ENCODE measurements around the gene KRT3. TPM values are rescaled to one million over a fixed set of nuclear protein-coding genes. Genes with fewer than 3 reads are reported as not detected.

KRT3 gene
- total RNA-seq, 1 donor from 2014 or later, result under 0.01 TPM

DNA sequence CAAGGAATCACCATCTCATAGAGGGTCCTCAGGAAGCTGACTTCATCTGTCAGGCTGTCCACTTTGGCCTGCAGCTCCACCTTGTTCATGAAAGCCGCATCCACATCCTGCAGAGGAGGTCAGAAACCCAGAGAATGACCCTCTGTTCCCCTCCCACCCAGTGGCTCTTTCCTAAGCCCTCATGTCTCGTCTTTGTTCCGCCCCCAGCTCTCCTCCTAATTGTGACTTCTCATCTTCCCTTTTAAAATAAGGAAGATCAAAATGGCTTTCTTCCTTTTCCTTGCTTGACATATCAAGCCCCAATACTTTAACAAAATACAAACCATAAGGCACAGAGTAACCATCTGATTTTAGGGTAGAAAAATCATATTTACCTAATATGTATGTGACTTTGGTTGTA lies 23.1 kb downstream of the KRT3 start:
- DNase-seq (ENCODE audit: low read depth) (no peak), FAIRE-seq (no peak)
- H3K4me3 ChIP-seq (ENCODE audit: low read depth, low read length), result no peak overlapping the region
- TF ChIP-seq, protein P1, sequence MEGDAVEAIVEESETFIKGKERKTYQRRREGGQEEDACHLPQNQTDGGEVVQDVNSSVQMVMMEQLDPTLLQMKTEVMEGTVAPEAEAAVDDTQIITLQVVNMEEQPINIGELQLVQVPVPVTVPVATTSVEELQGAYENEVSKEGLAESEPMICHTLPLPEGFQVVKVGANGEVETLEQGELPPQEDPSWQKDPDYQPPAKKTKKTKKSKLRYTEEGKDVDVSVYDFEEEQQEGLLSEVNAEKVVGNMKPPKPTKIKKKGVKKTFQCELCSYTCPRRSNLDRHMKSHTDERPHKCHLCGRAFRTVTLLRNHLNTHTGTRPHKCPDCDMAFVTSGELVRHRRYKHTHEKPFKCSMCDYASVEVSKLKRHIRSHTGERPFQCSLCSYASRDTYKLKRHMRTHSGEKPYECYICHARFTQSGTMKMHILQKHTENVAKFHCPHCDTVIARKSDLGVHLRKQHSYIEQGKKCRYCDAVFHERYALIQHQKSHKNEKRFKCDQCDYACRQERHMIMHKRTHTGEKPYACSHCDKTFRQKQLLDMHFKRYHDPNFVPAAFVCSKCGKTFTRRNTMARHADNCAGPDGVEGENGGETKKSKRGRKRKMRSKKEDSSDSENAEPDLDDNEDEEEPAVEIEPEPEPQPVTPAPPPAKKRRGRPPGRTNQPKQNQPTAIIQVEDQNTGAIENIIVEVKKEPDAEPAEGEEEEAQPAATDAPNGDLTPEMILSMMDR (IDR thresholded peaks at IDR 0.05; ENCODE audit: insufficient read depth, low read length, severe bottlenecking), result no peak
- peaks cover 11% of the 10 kb centered on the region for H3K27me3 ChIP-seq (ENCODE audit: control insufficient read depth, insufficient read depth, low read length)
- H3K36me3 ChIP-seq (ENCODE audit: control insufficient read depth, insufficient read depth, low read length), result no peaks in the 10 kb centered on the region

DNA sequence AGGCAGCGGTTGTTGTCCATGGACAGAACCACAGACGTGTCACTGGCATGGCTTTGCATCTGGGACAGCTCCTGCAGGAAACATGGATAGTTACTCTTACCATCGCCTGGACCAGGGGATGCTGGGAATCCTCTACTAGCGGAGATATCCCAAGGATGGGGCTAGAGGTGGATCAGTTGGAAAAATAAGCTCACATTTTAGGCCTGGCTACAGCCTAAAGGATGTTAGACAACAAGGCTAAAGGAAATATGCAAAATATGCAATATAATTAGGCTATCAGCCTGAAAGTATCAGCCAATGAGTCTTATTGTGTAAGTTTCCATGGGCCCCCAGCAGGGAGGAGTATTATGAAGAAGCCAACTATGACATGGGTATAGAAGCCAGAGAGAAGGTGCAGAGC lies 23.7 kb downstream of the KRT3 start:
- no peak for DNase-seq (ENCODE audit: low read depth)
- TF ChIP-seq, protein P1 (IDR thresholded peaks at IDR 0.05; ENCODE audit: insufficient read depth, low read length, severe bottlenecking), result no peak
- H3K27me3 ChIP-seq (ENCODE audit: control insufficient read depth, insufficient read depth, low read length), result peaks cover 11% of the 10 kb centered on the region
- no peaks in the 10 kb centered on the region for H3K36me3 ChIP-seq (ENCODE audit: control insufficient read depth, insufficient read depth, low read length)
- H3K4me3 ChIP-seq (ENCODE audit: low read depth, low read length), result no peak overlapping the region
- FAIRE-seq, result no peak

DNA sequence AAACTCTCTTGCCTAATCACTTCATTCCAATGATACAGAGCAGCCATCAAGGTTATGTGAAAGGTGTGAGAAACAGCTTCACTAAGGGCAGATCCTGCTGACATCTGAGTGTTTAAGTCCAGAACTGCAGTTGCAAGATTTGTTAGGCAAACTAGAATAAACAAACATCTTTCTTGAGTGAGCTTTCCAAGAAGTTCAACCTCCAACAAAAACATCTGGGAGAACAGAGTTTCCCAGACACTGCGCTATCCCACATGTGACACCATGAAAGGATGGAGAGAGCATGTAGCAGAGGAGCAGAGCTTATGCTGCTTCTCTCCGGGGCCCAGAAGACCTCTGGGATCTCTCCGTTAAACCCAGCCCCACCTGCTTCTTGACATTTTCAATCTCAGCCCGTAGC lies 24.4 kb downstream of the KRT3 start:
- Histone ChIP-seq H3K27me3 (ENCODE audit: control insufficient read depth, insufficient read depth, low read length) (peaks cover 11% of the 10 kb centered on the region), H3K36me3 (ENCODE audit: control insufficient read depth, insufficient read depth, low read length) (no peaks in the 10 kb centered on the region), H3K4me3 (ENCODE audit: low read depth, low read length) (no peak overlapping the region)
- DNase-seq (ENCODE audit: low read depth), result no peak
- TF ChIP-seq, protein P1 (IDR thresholded peaks at IDR 0.05; ENCODE audit: insufficient read depth, low read length, severe bottlenecking), result no peak
- FAIRE-seq, result peak; percentile 18

DNA sequence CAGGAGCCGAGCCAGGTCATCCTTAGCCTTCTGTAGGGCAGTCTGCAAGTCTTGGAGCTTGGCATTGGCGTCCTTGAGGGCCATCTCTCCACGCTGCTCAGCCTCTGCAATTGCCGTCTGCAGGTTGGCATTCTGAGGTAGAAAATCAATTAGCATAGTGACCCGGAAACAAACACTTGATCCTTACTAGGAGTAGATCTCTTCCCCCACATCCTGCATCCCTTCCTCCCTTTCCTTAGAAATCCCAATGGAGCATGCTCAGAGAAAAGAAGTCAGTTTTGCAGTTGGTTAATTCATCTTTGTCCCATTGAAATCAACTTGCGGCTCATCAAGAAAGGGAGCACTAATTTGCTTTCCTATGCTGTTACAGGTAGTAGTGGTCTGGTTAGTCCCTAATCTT lies 24.8 kb downstream of the KRT3 start:
- Histone ChIP-seq H3K4me3 (ENCODE audit: low read depth, low read length) (no peak overlapping the region), H3K36me3 (ENCODE audit: control insufficient read depth, insufficient read depth, low read length) (no peaks in the 10 kb centered on the region), H3K27me3 (ENCODE audit: control insufficient read depth, insufficient read depth, low read length) (peaks cover 11% of the 10 kb centered on the region)
- TF ChIP-seq, protein P1 (IDR thresholded peaks at IDR 0.05; ENCODE audit: insufficient read depth, low read length, severe bottlenecking), result no peak
- DNase-seq (ENCODE audit: low read depth) (no peak), FAIRE-seq (no peak)

DNA sequence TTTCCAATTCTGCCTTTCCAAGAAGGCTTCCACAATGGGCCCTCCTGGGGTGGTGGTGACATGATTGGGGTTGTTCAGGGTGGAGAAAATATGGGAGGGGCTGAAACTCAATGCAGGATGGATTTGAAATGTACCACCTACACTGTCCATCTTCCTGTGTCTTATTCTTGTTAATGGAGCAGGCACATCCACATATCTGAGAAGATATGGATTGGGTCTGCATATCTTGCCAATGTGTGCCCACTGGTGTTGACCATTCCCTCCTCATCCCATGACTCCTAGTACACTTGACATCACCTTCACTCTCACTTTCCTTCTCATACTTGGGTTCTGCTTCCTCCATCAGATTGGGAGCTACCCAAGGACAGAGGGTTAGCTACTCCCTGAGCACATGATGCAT lies 26.0 kb downstream of the KRT3 start:
- Histone ChIP-seq H3K36me3 (ENCODE audit: control insufficient read depth, insufficient read depth, low read length) (no peaks in the 10 kb centered on the region), H3K27me3 (ENCODE audit: control insufficient read depth, insufficient read depth, low read length) (peaks cover 8% of the 10 kb centered on the region), H3K4me3 (ENCODE audit: low read depth, low read length) (no peak overlapping the region)
- TF ChIP-seq, protein P1 (IDR thresholded peaks at IDR 0.05; ENCODE audit: insufficient read depth, low read length, severe bottlenecking), result no peak
- no peak for DNase-seq (ENCODE audit: low read depth)
- no peak for FAIRE-seq

DNA sequence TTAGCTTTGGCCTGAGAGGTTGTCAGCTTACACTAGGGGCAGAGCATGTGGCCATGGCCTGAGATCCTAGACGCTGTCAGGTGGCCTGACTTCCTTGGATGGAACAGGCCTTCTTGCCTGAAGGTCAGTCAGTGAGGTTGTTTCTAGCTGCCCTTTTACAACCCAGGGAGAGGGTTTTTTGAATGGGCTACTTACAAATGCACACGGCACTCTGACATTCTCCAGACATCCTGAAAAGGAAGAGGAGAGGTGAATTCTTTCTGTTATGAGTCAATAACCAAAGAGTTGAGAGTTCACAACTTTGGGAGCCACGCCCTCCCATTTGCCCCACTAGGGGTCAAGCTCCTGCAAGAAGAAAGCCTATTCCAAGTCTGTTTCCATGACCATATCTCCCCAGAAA lies 26.6 kb downstream of the KRT3 start:
- H3K4me3 ChIP-seq (ENCODE audit: low read depth, low read length), result no peak overlapping the region

More for the DNA sequence above, 26.6 kb downstream of the KRT3 start:
- no peak for FAIRE-seq
- Histone ChIP-seq H3K36me3 (ENCODE audit: control insufficient read depth, insufficient read depth, low read length) (no peaks in the 10 kb centered on the region), H3K27me3 (ENCODE audit: control insufficient read depth, insufficient read depth, low read length) (peaks cover 6% of the 10 kb centered on the region)
- TF ChIP-seq, protein P1 (IDR thresholded peaks at IDR 0.05; ENCODE audit: insufficient read depth, low read length, severe bottlenecking), result no peak
- peak; percentile 2 for DNase-seq (ENCODE audit: low read depth)

Measured in bronchial epithelial cell (primary cell).